ENCODE measurements around the gene WAPL.

GRCh38 chr10:86450806-86451603 is 70.6 kb downstream of the WAPL start:
- TF ChIP-seq POLR2AphosphoS5 (IDR thresholded peaks at IDR 0.05; ENCODE audit: low read depth, low read length) (no peak), REST (IDR thresholded peaks at IDR 0.05; ENCODE audit: insufficient read depth in 1 of 2, low read depth in 2 of 2, low read length in 2 of 2) (no peak)
